Thyroid gland (tissue), 4 donors: Measurements from ENCODE around the gene PLCH1. TPM values are rescaled to one million over a fixed set of nuclear protein-coding genes. Genes with fewer than 3 reads are reported as not detected.

ENCODE experiments used
- DNase-seq, 2 donors: peaks; one replicate each; pipeline ENCODE4 v3.0.0-alpha.2; 2019
- H3K27ac ChIP-seq, 3 donors: fragments of 200-600 bp; sonication (generic); 1 replicate in 2 of 3; 2 replicates in 1 of 3; pipeline ENCODE4 v1.5.1; 2016 to 2019; ENCODE audit warnings: mild to moderate bottlenecking in 1 of 3, moderate library complexity in 1 of 3
- H3K27me3 ChIP-seq: fragments of 200-600 bp; sonication (generic); one replicate; pipeline ENCODE4 v1.5.1; 2019
- H3K36me3 ChIP-seq, 2 donors: fragments of 200-600 bp; sonication (generic); one replicate each; pipeline ENCODE4 v1.5.1; 2016 to 2019
- H3K4me1 ChIP-seq, 2 donors: fragments of 200-600 bp; sonication (generic); one replicate each; pipeline ENCODE4 v1.5.1; 2017 to 2019
- H3K4me3 ChIP-seq, 3 donors: fragments of 200-600 bp; sonication (generic); replicated peaks in 1 of 3; 1 replicate in 2 of 3; 2 replicates in 1 of 3; pipeline ENCODE4 v1.5.1; 2016; ENCODE audit warnings: mild to moderate bottlenecking in 1 of 3
- H3K9me3 ChIP-seq: fragments of 200-600 bp; sonication (generic); one replicate; pipeline ENCODE4 v1.5.1; 2017
- CTCF ChIP-seq, 6 experiments: fragments of 200-600 bp in 3 of 6; fragments of 450-650 bp in 3 of 6; sonication (generic) in 3 of 6; IDR thresholded peaks; one replicate each; pipeline ENCODE4 v1.5.1; 2016 to 2019; ENCODE audit warnings: antibody characterized with exemption in 6 of 6, mild to moderate bottlenecking in 2 of 6, inconsistent platforms in 1 of 6, moderate library complexity in 1 of 6
- POLR2A ChIP-seq, 2 donors: fragments of 450-650 bp; IDR thresholded peaks; one replicate each; pipeline ENCODE4 v1.6.1; 2017; ENCODE audit warnings: antibody characterized with exemption in 2 of 2, mild to moderate bottlenecking in 2 of 2, moderate library complexity in 1 of 2
- WGBS, 2 donors: methylation state at CpG; one replicate each; pipeline ENCODE4 v1.1.5; 2017; 5-methylcytosine and 5-hydroxymethylcytosine counted together
- intact Hi-C: fragments of 100-400 bp; cut with DNase I; formaldehyde crosslinking; loops from one replicate; pipeline ENCODE4 v1.15.1; 2023
- total RNA-seq, 4 donors: library from RNA; depleted of rRNA; stranded (reverse); fragments of >200 nt; gene quantifications; one replicate each; pipeline ENCODE4 v1.2.3, GENCODE V29; 2016

Gene PLCH1
- total RNA-seq, 4 donors from 2014 or later: 4.3 to 20.6 (median 14.1) TPM

- Histone ChIP-seq H3K4me3 (no peak overlapping the region), H3K36me3 (no peaks in the 10 kb centered on the region), H3K27me3 (no peaks in the 10 kb centered on the region), H3K9me3 (no peaks in the 10 kb centered on the region), H3K27ac (no peak overlapping the region), H3K4me1 (peaks cover 9 to 10% of the 10 kb centered on the region in 2 donors)
- intact Hi-C loops: no loop called here
- WGBS, 2 donors: 73 to 82% methylated on average over 3 of the region's 3 CpGs
- TF ChIP-seq POLR2A (IDR thresholded peaks at IDR 0.05): no peak
- TF ChIP-seq CTCF (IDR thresholded peaks at IDR 0.05): no peak
- DNase-seq: no peak
These were observed 62.2 kb downstream of the PLCH1 start for GRCh38 chr3:155682426-155683343.

- WGBS, 2 donors: 46 to 47% methylated on average over 14 of the region's 14 CpGs
- H3K36me3 ChIP-seq: no peaks in the 10 kb centered on the region
These were observed 68.5 kb downstream of the PLCH1 start for GRCh38 chr3:155676252-155676981.

GRCh38 chr3:155675094-155675493 is 69.8 kb downstream of the PLCH1 start:
- peaks cover 8% of the 10 kb centered on the region in 2 donors for H3K4me1 ChIP-seq
- no peak overlapping the region for H3K27ac ChIP-seq
- no peaks in the 10 kb centered on the region for H3K9me3 ChIP-seq
- no peaks in the 10 kb centered on the region for H3K27me3 ChIP-seq
- WGBS, 2 donors: 90 to 95% methylated on average over 1 of the region's 1 CpG
- no peak overlapping the region for H3K4me3 ChIP-seq
- TF ChIP-seq POLR2A (IDR thresholded peaks at IDR 0.05) (no peak), CTCF (IDR thresholded peaks at IDR 0.05) (no peak)
- DNase-seq: no peak
- intact Hi-C loops: no loop called here
- H3K36me3 ChIP-seq: no peaks in the 10 kb centered on the region

More at GRCh38 chr3:155676252-155676981, 68.5 kb downstream of the PLCH1 start:
- no peaks in the 10 kb centered on the region for H3K9me3 ChIP-seq
- DNase-seq: no peak
- H3K4me1 ChIP-seq: peaks cover 8% of the 10 kb centered on the region in 2 donors
- no peak for TF ChIP-seq CTCF (IDR thresholded peaks at IDR 0.05)
- no peak for TF ChIP-seq POLR2A (IDR thresholded peaks at IDR 0.05)
- intact Hi-C loops: no loop called here
- no peaks in the 10 kb centered on the region for H3K27me3 ChIP-seq
- H3K27ac ChIP-seq: peak overlapping the region in 1 of 3 donors; percentile 12
- H3K4me3 ChIP-seq: peak overlapping the region in 1 of 3 donors; percentile 1

GRCh38 chr3:155673421-155673820 is 71.5 kb downstream of the PLCH1 start:
- H3K4me3 ChIP-seq: no peak overlapping the region
- WGBS, 2 donors: 93% methylated on average over 4 of the region's 4 CpGs
- no peak for DNase-seq

More at GRCh38 chr3:155673421-155673820, 71.5 kb downstream of the PLCH1 start:
- TF ChIP-seq CTCF (IDR thresholded peaks at IDR 0.05): no peak
- TF ChIP-seq POLR2A (IDR thresholded peaks at IDR 0.05): no peak
- Histone ChIP-seq H3K27ac (no peak overlapping the region), H3K27me3 (no peaks in the 10 kb centered on the region), H3K36me3 (no peaks in the 10 kb centered on the region), H3K4me1 (peaks cover 8% of the 10 kb centered on the region in 2 donors), H3K9me3 (no peaks in the 10 kb centered on the region)
- intact Hi-C loops: no loop called here
